ENCODE data around the gene CSTF2.

DNA sequence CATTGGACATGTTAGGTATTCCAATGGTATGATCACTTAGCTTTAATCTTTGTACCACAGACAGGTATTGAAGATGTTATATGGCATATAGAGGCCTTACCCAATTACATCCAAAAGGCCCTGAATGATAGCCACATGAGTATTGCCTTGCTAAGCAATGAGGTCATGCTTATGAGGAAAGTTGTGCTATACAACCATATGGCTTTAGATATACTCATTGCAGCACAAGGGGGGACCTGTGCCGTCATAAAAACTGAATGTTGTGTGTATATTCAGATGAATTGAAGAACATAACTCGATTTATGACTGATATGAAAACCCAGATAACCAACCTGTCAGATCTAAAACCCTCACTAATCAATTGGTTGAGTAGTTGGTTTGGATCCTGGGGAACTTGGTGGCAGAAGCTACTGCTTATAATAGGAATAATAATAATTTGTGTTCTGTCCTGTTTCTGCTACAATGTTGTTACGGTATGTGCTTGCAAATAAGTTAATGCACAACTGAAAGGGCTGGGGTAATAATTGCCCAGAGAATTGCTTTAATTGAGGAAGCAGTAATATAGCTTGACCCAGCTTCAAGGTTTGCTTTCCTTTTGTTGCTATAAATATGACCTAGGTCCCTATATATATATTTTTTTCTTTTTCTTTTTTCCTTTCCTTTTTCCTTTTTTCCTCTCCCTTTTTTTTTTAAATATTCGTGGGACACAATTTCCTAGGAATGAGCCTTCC, 21.5 kb upstream of the CSTF2 start:
- TF ChIP-seq, protein P1, sequence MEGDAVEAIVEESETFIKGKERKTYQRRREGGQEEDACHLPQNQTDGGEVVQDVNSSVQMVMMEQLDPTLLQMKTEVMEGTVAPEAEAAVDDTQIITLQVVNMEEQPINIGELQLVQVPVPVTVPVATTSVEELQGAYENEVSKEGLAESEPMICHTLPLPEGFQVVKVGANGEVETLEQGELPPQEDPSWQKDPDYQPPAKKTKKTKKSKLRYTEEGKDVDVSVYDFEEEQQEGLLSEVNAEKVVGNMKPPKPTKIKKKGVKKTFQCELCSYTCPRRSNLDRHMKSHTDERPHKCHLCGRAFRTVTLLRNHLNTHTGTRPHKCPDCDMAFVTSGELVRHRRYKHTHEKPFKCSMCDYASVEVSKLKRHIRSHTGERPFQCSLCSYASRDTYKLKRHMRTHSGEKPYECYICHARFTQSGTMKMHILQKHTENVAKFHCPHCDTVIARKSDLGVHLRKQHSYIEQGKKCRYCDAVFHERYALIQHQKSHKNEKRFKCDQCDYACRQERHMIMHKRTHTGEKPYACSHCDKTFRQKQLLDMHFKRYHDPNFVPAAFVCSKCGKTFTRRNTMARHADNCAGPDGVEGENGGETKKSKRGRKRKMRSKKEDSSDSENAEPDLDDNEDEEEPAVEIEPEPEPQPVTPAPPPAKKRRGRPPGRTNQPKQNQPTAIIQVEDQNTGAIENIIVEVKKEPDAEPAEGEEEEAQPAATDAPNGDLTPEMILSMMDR (IDR thresholded peaks at IDR 0.05) = no peak
- no peak for TF ChIP-seq POLR2AphosphoS5 (IDR thresholded peaks at IDR 0.05)
